GM18519 (cell line): ENCODE results near the gene CR2.
"Not testable (repeated sequence)": the region's sequence is repeated elsewhere in the genome, so short reads cannot be mapped to it uniquely, and the experiment has no call there.

ENCODE experiments used
- ATAC-seq: cut with Tn5 transposase; IDR thresholded peaks from one replicate; pipeline ENCODE4 v1.9.1; 2021; ENCODE audit warnings: mild to moderate bottlenecking, moderate library complexity; ENCODE audit not compliant: unreplicated experiment, low FRiP score

The CR2 gene

GRCh38 chr1:207454046-207454964 is at the start of gene CR2:
Gene CR2, plus strand, starts transcription at chr1:207454328. Its CDS starts 91 bp downstream, at chr1:207454419.
- peak; percentile 60 for ATAC-seq

- ATAC-seq, result no peak
Observed at GRCh38 chr1:207404849-207405525, 49.1 kb upstream of the CR2 start.

GRCh38 chr1:207405814-207406213 is 48.3 kb upstream of the CR2 start:
- ATAC-seq, result no peak

GRCh38 chr1:207407655-207408260 is 46.4 kb upstream of the CR2 start:
- no peak for ATAC-seq

- no peak for ATAC-seq
Observed at GRCh38 chr1:207412845-207413244, 41.3 kb upstream of the CR2 start.

GRCh38 chr1:207414606-207415108 is 39.5 kb upstream of the CR2 start:
- peak; percentile 79 for ATAC-seq

GRCh38 chr1:207417076-207417475 is 37.1 kb upstream of the CR2 start:
- ATAC-seq, result no peak

GRCh38 chr1:207418351-207418750 is 35.8 kb upstream of the CR2 start:
- no peak for ATAC-seq

GRCh38 chr1:207420109-207420508 is 34.0 kb upstream of the CR2 start:
- ATAC-seq, result no peak

- no peak for ATAC-seq
Observed at GRCh38 chr1:207421078-207421477, 33.0 kb upstream of the CR2 start.

GRCh38 chr1:207423560-207424292 is 30.4 kb upstream of the CR2 start:
- ATAC-seq, result no peak

GRCh38 chr1:207424570-207425131 is 29.5 kb upstream of the CR2 start:
- no peak for ATAC-seq

- no peak for ATAC-seq
Observed at GRCh38 chr1:207427832-207428585, 26.1 kb upstream of the CR2 start.

- ATAC-seq, result no peak
Observed at GRCh38 chr1:207428783-207429182, 25.3 kb upstream of the CR2 start.

GRCh38 chr1:207429963-207430362 is 24.2 kb upstream of the CR2 start:
- no peak for ATAC-seq

GRCh38 chr1:207430602-207431001 is 23.5 kb upstream of the CR2 start:
- no peak for ATAC-seq

- no peak for ATAC-seq
Observed at GRCh38 chr1:207431508-207431907, 22.6 kb upstream of the CR2 start.

- ATAC-seq, result no peak
Observed at GRCh38 chr1:207433435-207433834, 20.7 kb upstream of the CR2 start.

- ATAC-seq, result not testable (repeated sequence)
Observed at GRCh38 chr1:207436746-207437145, 17.4 kb upstream of the CR2 start.
